C4-2B (cell line): Measurements from ENCODE around the gene BPIFB6.
A peak's percentile ranks its signal among the peaks of the same experiment; 100 is the strongest.

Experiments
- H3K27ac ChIP-seq: fragments of 450-650 bp; 2 replicates; pipeline ENCODE4 v1.5.1; 2017
- CTCF ChIP-seq: fragments of 450-650 bp; conservative IDR thresholded peaks from 2 replicates; pipeline ENCODE4 v1.5.1; 2017; ENCODE audit warnings: mild to moderate bottlenecking
- ZFX ChIP-seq: fragments of 450-650 bp; IDR thresholded peaks from 2 replicates; pipeline ENCODE4 v1.6.1; 2017

The BPIFB6 gene

GRCh38 chr20:33076662-33077372, 45.4 kb downstream of the BPIFB6 start:
- H3K27ac ChIP-seq: no peak overlapping the region
- TF ChIP-seq ZFX: no peak
- TF ChIP-seq CTCF: peak; percentile 79

- TF ChIP-seq CTCF (no peak), ZFX (no peak)
- no peak within 1 kb of the TSS for H3K27ac ChIP-seq
Observed at GRCh38 chr20:33079259-33079658, 47.8 kb downstream of the BPIFB6 start, which contains the start of gene BPIFB4. Gene BPIFB4, plus strand, starts transcription at chr20:33079643. Its CDS starts 1,884 bp downstream, at chr20:33081527.

- H3K27ac ChIP-seq: no peak overlapping the region
- TF ChIP-seq ZFX (no peak), CTCF (no peak)
Observed at GRCh38 chr20:33081411-33082154, 50.1 kb downstream of the BPIFB6 start.

GRCh38 chr20:33082546-33082945, 51.1 kb downstream of the BPIFB6 start:
- H3K27ac ChIP-seq: no peak overlapping the region
- TF ChIP-seq CTCF (no peak), ZFX (no peak)

GRCh38 chr20:33083544-33084340, 52.3 kb downstream of the BPIFB6 start:
- TF ChIP-seq ZFX (no peak), CTCF (no peak)
- no peak overlapping the region for H3K27ac ChIP-seq

GRCh38 chr20:33084722-33085121, 53.3 kb downstream of the BPIFB6 start:
- TF ChIP-seq CTCF (no peak), ZFX (no peak)

More at GRCh38 chr20:33084722-33085121, 53.3 kb downstream of the BPIFB6 start:
- H3K27ac ChIP-seq: no peak overlapping the region
